Calu3 (cell line): ENCODE measurements around the gene BBOX1. TPM values are rescaled to one million over a fixed set of nuclear protein-coding genes. Genes with fewer than 3 reads are reported as not detected.
A peak's percentile ranks its signal among the peaks of the same experiment; 100 is the strongest.

ENCODE experiments used
- BruUV-seq: library from RNA; stranded (reverse); fragments of 400-500 nt; replicated peaks from 2 replicates; lab custom pipeline; 2021; lab: Mats Ljungman, UMichigan
- CTCF ChIA-PET: fragments of 300-600 bp; sonication (Branson Sonifier 250); formaldehyde crosslinking; loops from one replicate; lab custom pipeline; 2022; ENCODE audit warnings: antibody characterized with exemption; lab: Charles Lee
- DNase-seq: peaks from one replicate; pipeline ENCODE4 v3.0.0; 2022
- H3K27ac Mint-ChIP-seq: one replicate; pipeline ENCODE4 v1.8.0; 2022; ENCODE audit warnings: mixed read lengths; ENCODE audit not compliant: unreplicated experiment
- H3K27me3 Mint-ChIP-seq: one replicate; pipeline ENCODE4 v1.8.0; 2022; ENCODE audit warnings: mixed read lengths; ENCODE audit not compliant: unreplicated experiment
- H3K36me3 Mint-ChIP-seq: one replicate; pipeline ENCODE4 v1.8.0; 2022; ENCODE audit warnings: mild to moderate bottlenecking, moderate library complexity, mixed read lengths; ENCODE audit not compliant: insufficient read depth, unreplicated experiment
- H3K4me1 Mint-ChIP-seq: one replicate; pipeline ENCODE4 v1.8.0; 2022; ENCODE audit warnings: mild to moderate bottlenecking, low read depth, mixed read lengths; ENCODE audit not compliant: unreplicated experiment
- H3K4me3 Mint-ChIP-seq: one replicate; pipeline ENCODE4 v1.8.0; 2022; ENCODE audit warnings: mild to moderate bottlenecking, low read depth, moderate library complexity, mixed read lengths; ENCODE audit not compliant: unreplicated experiment
- H3K9me3 Mint-ChIP-seq: one replicate; pipeline ENCODE4 v1.8.0; 2022; ENCODE audit warnings: low read depth, mixed read lengths; ENCODE audit not compliant: unreplicated experiment
- intact Hi-C: fragments of 100-400 bp; cut with micrococcal nuclease; formaldehyde crosslinking; loops from one replicate; pipeline ENCODE4 v1.10.0; 2022; ENCODE audit not compliant: unreplicated experiment
- total RNA-seq: library from RNA; stranded (reverse); gene quantifications from 2 replicates; pipeline ENCODE4 v1.2.3, GENCODE V29; 2022
- TF ChIP-seq, protein P1 (sequence below): fragments of 200-600 bp; IDR thresholded peaks from one replicate; pipeline ENCODE4 v1.8.0; 2022; ENCODE audit warnings: antibody characterized with exemption; ENCODE audit not compliant: unreplicated experiment

The BBOX1 gene
- total RNA-seq, 1 experiment from 2014 or later = not detected

DNA sequence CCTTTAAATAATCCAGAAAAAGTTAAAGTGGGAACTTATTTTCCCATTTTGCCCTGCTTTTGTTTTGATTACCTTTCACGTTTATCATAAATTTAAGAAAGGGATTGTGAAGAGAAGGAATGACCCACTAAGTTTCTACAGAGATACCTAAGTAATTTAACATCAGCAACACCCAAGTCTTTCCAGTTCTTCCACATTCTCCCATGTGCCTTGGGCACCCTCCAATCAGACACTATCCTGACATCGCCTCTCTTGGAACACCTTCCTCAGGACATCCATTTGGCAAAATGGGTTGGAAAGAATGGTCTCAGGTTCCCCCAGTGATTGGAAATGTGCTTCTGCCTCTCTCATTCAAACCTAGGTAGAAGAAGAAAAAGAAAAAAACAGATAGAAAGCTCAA, 6.3 kb downstream of the BBOX1 start:
- TF ChIP-seq, protein P1, sequence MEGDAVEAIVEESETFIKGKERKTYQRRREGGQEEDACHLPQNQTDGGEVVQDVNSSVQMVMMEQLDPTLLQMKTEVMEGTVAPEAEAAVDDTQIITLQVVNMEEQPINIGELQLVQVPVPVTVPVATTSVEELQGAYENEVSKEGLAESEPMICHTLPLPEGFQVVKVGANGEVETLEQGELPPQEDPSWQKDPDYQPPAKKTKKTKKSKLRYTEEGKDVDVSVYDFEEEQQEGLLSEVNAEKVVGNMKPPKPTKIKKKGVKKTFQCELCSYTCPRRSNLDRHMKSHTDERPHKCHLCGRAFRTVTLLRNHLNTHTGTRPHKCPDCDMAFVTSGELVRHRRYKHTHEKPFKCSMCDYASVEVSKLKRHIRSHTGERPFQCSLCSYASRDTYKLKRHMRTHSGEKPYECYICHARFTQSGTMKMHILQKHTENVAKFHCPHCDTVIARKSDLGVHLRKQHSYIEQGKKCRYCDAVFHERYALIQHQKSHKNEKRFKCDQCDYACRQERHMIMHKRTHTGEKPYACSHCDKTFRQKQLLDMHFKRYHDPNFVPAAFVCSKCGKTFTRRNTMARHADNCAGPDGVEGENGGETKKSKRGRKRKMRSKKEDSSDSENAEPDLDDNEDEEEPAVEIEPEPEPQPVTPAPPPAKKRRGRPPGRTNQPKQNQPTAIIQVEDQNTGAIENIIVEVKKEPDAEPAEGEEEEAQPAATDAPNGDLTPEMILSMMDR = no peak
- intact Hi-C loops = no loop called here
- Mint-ChIP-seq H3K36me3 (no peaks in the 10 kb centered on the region), H3K4me1 (no peaks in the 10 kb centered on the region), H3K27ac (no peak overlapping the region), H3K4me3 (no peak overlapping the region), H3K9me3 (peaks cover 2% of the 10 kb centered on the region), H3K27me3 (no peaks in the 10 kb centered on the region)
- DNase-seq = no peak
- BruUV-seq = no TSS peak
- CTCF ChIA-PET = no interaction called here

DNA sequence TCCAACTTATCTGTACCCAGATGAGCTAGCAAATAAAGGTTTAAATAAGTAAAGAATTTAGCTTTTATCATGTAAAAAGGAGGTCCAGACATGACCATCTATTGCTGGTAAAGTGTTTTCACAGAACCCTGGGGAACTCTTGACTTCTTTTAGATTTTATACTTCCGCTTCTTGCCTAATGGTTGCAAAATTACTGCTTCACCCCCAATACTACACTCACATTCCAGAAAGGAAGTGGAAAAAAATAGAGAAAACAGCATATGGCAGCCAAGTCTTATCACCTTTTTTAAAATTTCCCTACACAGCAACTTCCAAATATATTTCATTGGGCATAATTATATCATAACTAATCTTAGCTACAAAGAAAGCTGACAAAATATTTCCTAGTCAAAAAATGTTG, 12.1 kb downstream of the BBOX1 start:
- peaks cover 2% of the 10 kb centered on the region for H3K9me3 Mint-ChIP-seq
- no peak overlapping the region for H3K4me3 Mint-ChIP-seq
- H3K36me3 Mint-ChIP-seq = no peaks in the 10 kb centered on the region
- no peaks in the 10 kb centered on the region for H3K27me3 Mint-ChIP-seq
- H3K4me1 Mint-ChIP-seq = peaks cover 9% of the 10 kb centered on the region
- BruUV-seq = no TSS peak
- intact Hi-C loops = no loop called here
- CTCF ChIA-PET = no interaction called here
- DNase-seq = no peak
- no peak overlapping the region for H3K27ac Mint-ChIP-seq
- TF ChIP-seq, protein P1 = no peak

DNA sequence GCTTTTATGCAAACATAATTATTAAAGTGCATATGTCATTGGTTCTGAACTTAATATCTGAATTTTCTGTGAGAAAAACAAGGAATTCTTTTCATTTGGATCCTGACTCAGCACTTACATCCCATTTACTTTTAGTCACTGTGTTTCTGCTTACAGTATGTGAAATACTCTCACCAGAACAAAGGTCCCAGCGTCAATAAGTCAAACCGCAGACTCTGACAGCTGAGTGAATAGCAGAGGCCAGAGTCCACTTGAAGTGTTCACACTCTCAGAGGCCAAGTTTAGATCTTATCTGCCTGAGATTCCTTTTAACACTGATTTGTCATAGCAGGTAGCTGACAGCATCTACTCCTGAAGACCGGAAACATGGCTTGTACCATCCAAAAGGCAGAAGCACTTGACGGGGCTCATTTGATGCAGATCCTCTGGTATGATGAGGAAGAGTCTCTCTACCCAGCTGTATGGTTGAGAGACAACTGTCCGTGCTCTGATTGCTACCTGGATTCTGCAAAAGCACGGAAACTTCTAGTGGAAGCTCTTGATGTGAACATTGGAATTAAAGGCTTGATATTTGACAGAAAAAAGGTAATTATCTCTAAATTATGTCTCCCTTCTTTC, 14.6 kb downstream of the BBOX1 start:
- H3K4me3 Mint-ChIP-seq = no peak overlapping the region
- intact Hi-C loops = no loop called here
- H3K9me3 Mint-ChIP-seq = no peaks in the 10 kb centered on the region
- TF ChIP-seq, protein P1 = no peak
- no peaks in the 10 kb centered on the region for H3K36me3 Mint-ChIP-seq
- CTCF ChIA-PET = no interaction called here
- no peak overlapping the region for H3K27ac Mint-ChIP-seq
- BruUV-seq = no TSS peak
- H3K4me1 Mint-ChIP-seq = peaks cover 9% of the 10 kb centered on the region
- no peaks in the 10 kb centered on the region for H3K27me3 Mint-ChIP-seq
- peak; percentile 54 for DNase-seq

DNA sequence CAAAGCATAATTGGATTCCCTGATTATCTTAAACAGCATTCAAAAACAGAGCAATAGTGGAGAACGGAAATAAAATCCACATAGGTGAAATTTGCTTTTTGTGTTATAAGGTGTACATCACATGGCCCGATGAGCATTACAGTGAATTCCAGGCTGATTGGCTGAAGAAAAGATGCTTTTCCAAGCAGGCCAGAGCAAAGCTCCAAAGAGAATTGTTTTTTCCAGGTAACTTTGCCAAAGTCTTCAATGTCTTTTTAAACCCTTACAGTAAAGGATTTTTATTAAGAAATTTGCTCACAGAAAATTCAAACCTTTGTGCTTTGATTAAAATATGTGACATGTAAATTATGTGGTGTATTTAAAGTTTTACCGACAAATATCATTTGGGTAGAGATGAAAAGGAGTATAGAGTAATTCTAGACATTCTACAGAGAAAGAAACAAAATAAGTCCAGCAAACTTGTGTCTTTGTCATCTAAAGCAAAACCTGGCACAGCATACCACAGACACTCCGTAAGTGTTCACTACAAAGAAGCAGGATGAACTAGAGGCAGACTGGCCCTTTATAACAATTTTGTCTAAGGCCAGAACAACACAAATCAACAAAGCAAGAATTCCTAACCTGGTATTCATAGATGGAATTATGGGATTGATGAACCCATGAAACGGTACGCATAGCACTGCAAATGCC, 16.6 kb downstream of the BBOX1 start:
- CTCF ChIA-PET = no interaction called here
- peaks cover 9% of the 10 kb centered on the region for H3K4me1 Mint-ChIP-seq
- no peaks in the 10 kb centered on the region for H3K27me3 Mint-ChIP-seq
- H3K9me3 Mint-ChIP-seq = no peaks in the 10 kb centered on the region
- TF ChIP-seq, protein P1 = no peak
- H3K27ac Mint-ChIP-seq = no peak overlapping the region
- no peak overlapping the region for H3K4me3 Mint-ChIP-seq
- BruUV-seq = no TSS peak
- intact Hi-C loops = no loop called here
- no peak for DNase-seq
- no peaks in the 10 kb centered on the region for H3K36me3 Mint-ChIP-seq
